Measurements from ENCODE around the gene AP1M1.
A peak's percentile ranks its signal among the peaks of the same experiment; 100 is the strongest.

The AP1M1 gene

GRCh38 chr19:16197622-16198369 lies at the start of gene AP1M1:
AP1M1 (plus strand) TSS chr19:16197911; CDS start chr19:16198027, 116 bp downstream.
- H3K9me3 Mint-ChIP-seq, result no peaks in the 10 kb centered on the region
- ATAC-seq (replicated peaks), result peak; percentile 92 to 94
- H3K27me3 Mint-ChIP-seq, result no peaks in the 10 kb centered on the region
- peaks cover 31 to 53% of the 10 kb centered on the region in 2 donors for H3K4me1 Mint-ChIP-seq
- DNase-seq, result peak; percentile 98
- peaks cover 21 to 35% of the 10 kb centered on the region in 2 donors for H3K36me3 Mint-ChIP-seq
- H3K27ac Mint-ChIP-seq, result peak within 1 kb of the TSS; percentile 98
- H3K4me3 Mint-ChIP-seq, result peak within 1 kb of the TSS; percentile 90 to 98

GRCh38 chr19:16148443-16149229 lies 49.1 kb upstream of the AP1M1 start:
- peaks cover 34 to 55% of the 10 kb centered on the region in 2 donors for H3K4me1 Mint-ChIP-seq

DNA sequence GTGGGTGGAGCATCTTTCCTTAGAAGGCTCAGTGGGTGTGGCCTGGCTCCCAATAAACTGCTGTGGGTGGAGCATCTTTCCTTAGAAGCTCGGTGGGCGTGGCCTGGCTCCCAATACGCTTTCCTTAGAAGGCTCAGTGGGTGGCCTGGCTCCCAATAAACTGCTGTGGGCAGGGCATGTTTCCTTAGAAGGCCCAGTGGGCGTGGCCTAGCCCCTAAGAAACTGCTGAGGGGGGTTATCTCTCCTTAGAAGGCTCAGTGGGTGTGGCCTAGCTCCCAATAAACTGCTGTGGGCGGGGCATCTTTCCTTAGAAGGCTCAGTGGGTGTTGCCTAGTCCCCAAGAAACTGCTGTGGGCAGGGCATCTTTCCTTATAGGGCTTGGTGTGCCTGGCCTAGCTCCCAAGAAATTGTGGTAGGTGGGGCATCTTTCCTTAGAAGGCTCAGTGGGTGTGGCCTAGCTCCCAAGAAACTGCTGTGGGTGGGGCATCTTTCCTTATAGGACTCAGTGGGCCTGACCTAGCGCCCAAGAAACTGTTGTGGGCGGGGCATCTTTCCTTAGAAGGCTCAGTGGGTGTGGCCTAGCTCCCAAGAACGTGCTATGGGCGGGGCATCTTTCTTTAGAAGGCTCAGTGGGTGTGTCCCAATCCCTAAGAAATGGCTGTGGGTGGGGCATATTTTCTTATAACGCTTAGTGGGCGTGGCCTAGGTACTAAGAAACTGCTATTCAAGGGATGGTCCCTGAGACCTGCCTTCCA lies 44.0 kb upstream of the AP1M1 start:
- H3K27ac Mint-ChIP-seq, result peak overlapping the region; percentile 20
- peaks cover 50 to 73% of the 10 kb centered on the region in 2 donors for H3K4me1 Mint-ChIP-seq
- peak overlapping the region in 1 of 2 donors; percentile 55 for H3K4me3 Mint-ChIP-seq
- no peaks in the 10 kb centered on the region for H3K9me3 Mint-ChIP-seq
- no peak for ATAC-seq (replicated peaks)
- no peaks in the 10 kb centered on the region for H3K27me3 Mint-ChIP-seq
- H3K36me3 Mint-ChIP-seq, result peaks cover 70 to 90% of the 10 kb centered on the region in 2 donors
- no peak for DNase-seq

More at GRCh38 chr19:16148443-16149229, 49.1 kb upstream of the AP1M1 start:
- DNase-seq, result no peak
- H3K27me3 Mint-ChIP-seq, result no peaks in the 10 kb centered on the region
- H3K27ac Mint-ChIP-seq, result peak overlapping the region; percentile 91
- no peak for ATAC-seq (replicated peaks)
- H3K4me3 Mint-ChIP-seq, result peak overlapping the region; percentile 74 to 77
- H3K36me3 Mint-ChIP-seq, result peaks cover 56 to 69% of the 10 kb centered on the region in 2 donors
- peaks cover 0 to 1% of the 10 kb centered on the region in 2 donors for H3K9me3 Mint-ChIP-seq

- Mint-ChIP-seq H3K4me3 (peak overlapping the region in 1 of 2 donors; percentile 12), H3K27me3 (no peaks in the 10 kb centered on the region), H3K4me1 (peaks cover 44 to 73% of the 10 kb centered on the region in 2 donors), H3K9me3 (no peaks in the 10 kb centered on the region), H3K36me3 (peaks cover 65 to 86% of the 10 kb centered on the region in 2 donors), H3K27ac (peak overlapping the region; percentile 92)
- no peak for DNase-seq
- no peak for ATAC-seq (replicated peaks)
Measured at GRCh38 chr19:16154557-16154956, 43.2 kb upstream of the AP1M1 start.

DNA sequence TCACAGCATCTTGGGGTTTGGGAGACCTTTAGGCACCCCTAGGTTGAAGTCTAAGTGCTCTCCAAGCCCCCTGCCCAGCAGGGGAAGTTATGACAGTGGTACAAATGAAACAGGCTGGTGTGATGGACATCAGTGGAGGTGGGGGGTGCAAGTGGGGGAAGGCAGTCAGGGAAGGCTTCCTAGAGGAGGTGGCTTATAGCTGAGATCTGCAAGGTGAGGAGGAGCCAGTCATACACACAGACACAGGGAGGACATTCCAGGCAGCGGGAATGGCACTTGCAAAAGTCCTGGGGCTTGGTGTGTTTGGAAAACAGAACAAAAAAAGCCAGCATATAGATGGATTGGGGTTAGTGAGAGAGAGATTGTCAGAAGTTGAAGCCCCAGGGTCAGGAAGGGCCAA lies 42.6 kb upstream of the AP1M1 start:
- Mint-ChIP-seq H3K4me1 (peaks cover 41 to 70% of the 10 kb centered on the region in 2 donors), H3K27ac (peak overlapping the region; percentile 92), H3K36me3 (peaks cover 65 to 84% of the 10 kb centered on the region in 2 donors), H3K27me3 (no peaks in the 10 kb centered on the region), H3K9me3 (no peaks in the 10 kb centered on the region), H3K4me3 (peak overlapping the region in 1 of 2 donors; percentile 12)
- ATAC-seq (replicated peaks) (no peak), DNase-seq (no peak)

GRCh38 chr19:16156904-16157303 lies 40.8 kb upstream of the AP1M1 start:
- Mint-ChIP-seq H3K27me3 (no peaks in the 10 kb centered on the region), H3K27ac (peak overlapping the region; percentile 82), H3K9me3 (no peaks in the 10 kb centered on the region), H3K36me3 (peaks cover 59 to 71% of the 10 kb centered on the region in 2 donors), H3K4me3 (peak overlapping the region; percentile 12 to 23), H3K4me1 (peaks cover 48 to 81% of the 10 kb centered on the region in 2 donors)
- ATAC-seq (replicated peaks), result no peak
- no peak for DNase-seq

DNA sequence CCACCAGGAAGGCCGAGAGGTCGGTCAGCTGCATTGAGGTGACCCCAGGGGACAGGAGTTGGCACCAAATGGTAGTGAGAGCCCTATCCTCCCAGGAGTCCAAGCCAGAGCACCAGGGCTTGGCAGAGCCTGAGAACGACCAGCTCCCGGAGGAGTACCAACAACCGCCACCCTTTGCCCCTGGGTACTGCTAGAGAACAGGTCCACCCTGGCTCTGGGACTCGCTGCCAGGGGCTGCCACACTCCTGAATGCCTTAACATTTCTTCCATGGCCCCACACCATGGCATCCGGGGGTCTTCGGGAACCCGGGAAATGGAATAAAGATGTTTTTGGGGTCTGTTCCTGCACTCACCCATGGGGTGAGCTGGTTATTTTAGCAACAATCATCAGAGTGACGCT lies 40.1 kb upstream of the AP1M1 start:
- ATAC-seq (replicated peaks) (peak in 1 of 2 donors; percentile 14), DNase-seq (no peak)
- Mint-ChIP-seq H3K27me3 (no peaks in the 10 kb centered on the region), H3K4me3 (peak overlapping the region in 1 of 2 donors; percentile 13), H3K27ac (peak overlapping the region; percentile 87), H3K9me3 (no peaks in the 10 kb centered on the region), H3K36me3 (peaks cover 53 to 65% of the 10 kb centered on the region in 2 donors), H3K4me1 (peaks cover 45 to 78% of the 10 kb centered on the region in 2 donors)

DNA sequence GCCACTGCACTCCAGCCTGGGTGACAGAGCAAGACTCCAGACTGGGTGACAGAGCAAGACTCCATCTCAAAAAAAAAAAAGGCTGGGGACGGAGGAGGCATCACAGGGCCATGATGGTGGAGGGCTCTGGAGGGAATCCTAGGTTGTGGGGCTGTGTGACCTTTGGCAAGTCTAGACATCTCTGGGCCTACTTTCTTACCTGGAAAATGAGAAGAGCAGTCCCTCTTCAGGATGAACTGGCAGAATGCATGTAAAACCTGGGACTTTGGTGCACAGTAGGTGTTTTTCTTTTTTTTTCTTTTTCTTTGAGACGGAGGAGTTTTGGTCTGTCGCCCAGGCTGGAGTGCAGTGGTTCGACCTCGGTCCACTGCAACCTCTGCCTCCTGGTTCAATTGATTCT lies 38.1 kb upstream of the AP1M1 start:
- Mint-ChIP-seq H3K4me3 (no peak overlapping the region), H3K36me3 (peaks cover 32 to 45% of the 10 kb centered on the region in 2 donors), H3K9me3 (no peaks in the 10 kb centered on the region), H3K27ac (no peak overlapping the region), H3K27me3 (no peaks in the 10 kb centered on the region), H3K4me1 (peaks cover 30 to 58% of the 10 kb centered on the region in 2 donors)
- no peak for ATAC-seq (replicated peaks)
- DNase-seq, result no peak

- Mint-ChIP-seq H3K4me3 (no peak overlapping the region), H3K4me1 (peaks cover 22 to 50% of the 10 kb centered on the region in 2 donors), H3K27me3 (no peaks in the 10 kb centered on the region), H3K36me3 (peaks cover 24 to 36% of the 10 kb centered on the region in 2 donors), H3K9me3 (no peaks in the 10 kb centered on the region), H3K27ac (peak overlapping the region; percentile 57)
- DNase-seq (no peak), ATAC-seq (replicated peaks) (peak; percentile 34 to 44)
Measured at GRCh38 chr19:16160445-16160942, 37.2 kb upstream of the AP1M1 start.

GRCh38 chr19:16160943-16161560 lies 36.7 kb upstream of the AP1M1 start:
- Mint-ChIP-seq H3K4me3 (no peak overlapping the region), H3K27me3 (no peaks in the 10 kb centered on the region), H3K9me3 (no peaks in the 10 kb centered on the region), H3K27ac (peak overlapping the region; percentile 57), H3K4me1 (peaks cover 18 to 44% of the 10 kb centered on the region in 2 donors), H3K36me3 (peaks cover 20 to 31% of the 10 kb centered on the region in 2 donors)
- ATAC-seq (replicated peaks), result peak in 1 of 2 donors; percentile 47
- no peak for DNase-seq

- ATAC-seq (replicated peaks), result no peak
- no peak overlapping the region for H3K4me3 Mint-ChIP-seq
- H3K4me1 Mint-ChIP-seq, result peaks cover 15 to 38% of the 10 kb centered on the region in 2 donors
- no peaks in the 10 kb centered on the region for H3K9me3 Mint-ChIP-seq
- H3K36me3 Mint-ChIP-seq, result peaks cover 14 to 23% of the 10 kb centered on the region in 2 donors
- H3K27ac Mint-ChIP-seq, result no peak overlapping the region
- H3K27me3 Mint-ChIP-seq, result no peaks in the 10 kb centered on the region
- DNase-seq, result no peak
Measured at GRCh38 chr19:16161840-16162239, 35.9 kb upstream of the AP1M1 start.

DNA sequence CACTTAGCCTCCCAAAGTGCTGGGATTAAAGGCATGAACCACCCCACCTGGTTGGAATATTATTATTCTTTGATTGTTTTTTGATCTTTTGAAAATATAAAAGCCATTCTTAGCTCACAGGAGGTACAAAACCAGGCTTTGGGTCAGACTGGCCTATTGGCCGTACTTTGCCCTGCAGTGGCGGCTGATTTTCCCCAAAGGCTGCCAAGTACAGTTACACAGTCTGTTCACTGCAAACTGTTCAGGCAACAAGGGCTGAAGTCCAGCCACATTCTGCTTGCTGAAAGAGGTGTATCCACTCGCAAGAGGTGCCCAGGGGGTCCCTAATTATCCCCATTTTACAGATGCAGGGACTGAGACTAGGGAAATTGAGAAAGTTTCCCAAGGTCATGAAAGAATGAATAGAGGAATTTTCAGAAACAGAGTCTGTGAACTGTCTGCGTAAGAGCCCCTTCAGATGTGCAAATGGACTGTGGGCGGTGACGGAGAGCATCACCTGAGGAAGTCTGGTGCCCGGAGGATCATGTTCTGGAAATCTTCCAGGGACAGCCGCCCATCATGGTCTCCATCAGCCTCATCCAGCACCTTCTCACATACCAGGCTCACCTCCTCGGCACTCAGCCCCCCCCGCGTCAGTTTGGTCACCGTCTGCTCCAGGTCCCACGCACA lies 33.4 kb upstream of the AP1M1 start:
- Mint-ChIP-seq H3K27ac (no peak overlapping the region), H3K4me1 (peaks cover 23 to 29% of the 10 kb centered on the region in 2 donors), H3K36me3 (no peaks in the 10 kb centered on the region), H3K4me3 (no peak overlapping the region), H3K27me3 (no peaks in the 10 kb centered on the region), H3K9me3 (peaks cover 0 to 2% of the 10 kb centered on the region in 2 donors)
- DNase-seq, result no peak
- no peak for ATAC-seq (replicated peaks)

DNA sequence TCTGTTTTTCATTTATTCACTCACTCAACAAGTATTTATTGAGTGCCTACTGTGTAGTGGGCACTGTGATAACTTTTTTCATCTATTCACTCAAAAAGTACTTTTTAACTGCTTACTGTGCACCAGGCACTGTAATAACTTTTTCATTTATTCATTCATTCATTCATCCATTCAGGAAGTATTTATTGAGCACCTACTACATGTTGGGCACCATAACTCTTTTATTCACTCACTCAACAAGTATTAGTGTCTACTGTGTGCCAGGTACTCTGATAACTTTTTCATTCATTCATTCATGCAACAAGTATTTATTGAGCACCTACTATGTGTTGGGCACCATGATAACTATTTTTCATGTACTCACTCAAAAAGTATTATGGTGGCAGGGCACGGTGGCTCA lies 31.3 kb upstream of the AP1M1 start:
- Mint-ChIP-seq H3K27me3 (no peaks in the 10 kb centered on the region), H3K36me3 (no peaks in the 10 kb centered on the region), H3K4me1 (peaks cover 18 to 19% of the 10 kb centered on the region in 2 donors), H3K27ac (no peak overlapping the region), H3K4me3 (no peak overlapping the region), H3K9me3 (peaks cover 0 to 2% of the 10 kb centered on the region in 2 donors)
- ATAC-seq (replicated peaks), result no peak
- DNase-seq, result no peak
